ENCODE measurements around the gene MAN2A2.
"Not testable (repeated sequence)": the region's sequence is repeated elsewhere in the genome, so short reads cannot be mapped to it uniquely, and the experiment has no call there.

MAN2A2 gene

GRCh38 chr15:90921887-90922286, 18.8 kb downstream of the MAN2A2 start:
- DNase-seq (ENCODE audit: low read depth) = no peak

- DNase-seq (ENCODE audit: low read depth) = not testable (repeated sequence)
Observed at GRCh38 chr15:90922712-90923322, 19.7 kb downstream of the MAN2A2 start.

GRCh38 chr15:90924375-90924774, 21.3 kb downstream of the MAN2A2 start:
- DNase-seq (ENCODE audit: low read depth) = no peak

DNA sequence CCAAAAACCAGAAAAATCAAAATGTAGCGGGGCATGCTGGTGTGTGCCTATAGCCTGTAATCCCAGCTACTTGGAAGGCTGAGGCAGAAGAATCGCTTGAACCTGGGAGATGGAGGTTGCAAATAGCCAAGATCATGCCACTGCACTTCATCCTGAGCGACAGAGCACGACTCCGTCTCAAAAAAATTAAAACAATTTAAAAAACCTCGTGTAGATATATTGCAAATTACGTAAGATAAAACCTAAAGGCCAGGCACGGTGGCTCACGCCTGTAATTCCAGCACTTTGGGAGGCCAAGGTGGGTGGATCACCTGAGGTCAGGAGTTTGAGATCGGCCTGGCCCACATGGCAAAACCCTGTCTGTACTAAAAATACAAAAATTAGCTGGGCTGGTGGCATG, 23.7 kb downstream of the MAN2A2 start:
- DNase-seq (ENCODE audit: low read depth) = not testable (repeated sequence)

GRCh38 chr15:90928106-90928505, 25.0 kb downstream of the MAN2A2 start:
- DNase-seq (ENCODE audit: low read depth) = not testable (repeated sequence)

GRCh38 chr15:90929246-90930019, 26.3 kb downstream of the MAN2A2 start:
- DNase-seq (ENCODE audit: low read depth) = no peak

- DNase-seq (ENCODE audit: low read depth) = no peak
Observed at GRCh38 chr15:90930861-90931574, 27.9 kb downstream of the MAN2A2 start.

DNA sequence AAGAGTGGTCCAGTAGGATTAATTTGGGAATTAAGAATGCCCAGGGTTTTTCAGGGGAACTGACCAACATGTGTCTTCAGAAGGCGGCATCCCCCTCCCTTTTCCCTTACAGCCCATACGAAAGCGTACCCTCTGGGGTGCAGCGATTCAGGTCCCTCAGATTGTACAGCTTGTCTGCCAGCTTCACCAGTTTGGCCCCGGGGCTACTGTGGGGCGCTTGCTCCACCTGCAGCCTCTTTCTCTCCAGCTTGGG, 28.4 kb downstream of the MAN2A2 start:
- no peak for DNase-seq (ENCODE audit: low read depth)

- DNase-seq (ENCODE audit: low read depth) = peak; percentile 75
Observed at GRCh38 chr15:90931828-90932659, 28.9 kb downstream of the MAN2A2 start, which contains the start of gene HDDC3. Gene HDDC3 (minus strand): TSS chr15:90932549. CDS start chr15:90932540, 9 bp downstream.

DNA sequence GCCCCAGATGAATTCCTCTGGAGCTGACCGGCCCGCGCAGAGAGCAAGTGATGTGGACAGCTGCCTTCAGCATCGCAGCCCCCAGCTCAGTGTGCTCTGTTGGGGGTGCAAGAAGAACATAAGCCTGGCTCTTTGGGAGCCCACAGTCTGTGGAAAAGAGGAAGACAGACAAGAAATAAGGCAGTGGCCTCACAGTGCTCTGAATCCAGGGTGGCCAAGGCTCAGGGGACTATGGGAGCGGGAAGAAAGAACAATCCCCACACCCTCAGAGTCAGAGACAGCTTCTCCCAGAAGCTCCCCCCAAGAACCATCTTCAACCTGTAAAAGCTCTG, 29.5 kb downstream of the MAN2A2 start:
- no peak for DNase-seq (ENCODE audit: low read depth)

- DNase-seq (ENCODE audit: low read depth) = no peak
Observed at GRCh38 chr15:90933301-90933700, 30.2 kb downstream of the MAN2A2 start.

DNA sequence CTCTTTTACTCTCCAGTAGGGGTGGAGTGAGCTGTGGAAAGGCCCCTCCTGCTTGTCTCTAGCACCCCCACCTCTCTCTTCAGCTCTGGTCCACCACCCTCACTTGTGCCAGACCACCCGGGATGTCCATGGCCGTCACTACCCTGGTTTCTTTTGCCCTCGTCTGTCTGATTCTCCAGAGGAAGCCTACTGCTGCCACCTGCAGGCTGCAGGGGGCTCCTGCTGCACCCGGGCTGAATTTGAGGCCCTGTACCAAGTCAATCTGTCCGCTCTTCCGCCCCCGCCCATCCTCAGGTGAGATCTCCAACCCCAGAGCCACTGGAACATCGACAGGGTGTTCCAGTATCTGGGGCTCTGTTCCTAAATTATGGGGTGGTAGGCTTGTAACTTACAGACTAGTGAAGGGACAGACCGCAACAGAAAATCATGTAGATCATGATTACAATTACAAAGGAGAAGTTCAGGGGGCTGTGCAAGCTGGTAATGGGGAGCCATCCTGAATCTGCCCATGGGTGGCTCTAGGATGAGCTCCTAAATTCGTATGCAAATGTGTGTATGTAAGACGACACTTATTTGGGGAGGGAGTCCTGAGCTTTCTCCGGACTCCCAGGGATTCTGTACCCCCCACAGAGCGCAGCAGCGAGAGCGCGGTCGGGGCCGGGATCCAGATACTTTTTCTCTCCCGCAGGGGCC, 31.3 kb downstream of the MAN2A2 start:
- peak; percentile 83 for DNase-seq (ENCODE audit: low read depth)

DNA sequence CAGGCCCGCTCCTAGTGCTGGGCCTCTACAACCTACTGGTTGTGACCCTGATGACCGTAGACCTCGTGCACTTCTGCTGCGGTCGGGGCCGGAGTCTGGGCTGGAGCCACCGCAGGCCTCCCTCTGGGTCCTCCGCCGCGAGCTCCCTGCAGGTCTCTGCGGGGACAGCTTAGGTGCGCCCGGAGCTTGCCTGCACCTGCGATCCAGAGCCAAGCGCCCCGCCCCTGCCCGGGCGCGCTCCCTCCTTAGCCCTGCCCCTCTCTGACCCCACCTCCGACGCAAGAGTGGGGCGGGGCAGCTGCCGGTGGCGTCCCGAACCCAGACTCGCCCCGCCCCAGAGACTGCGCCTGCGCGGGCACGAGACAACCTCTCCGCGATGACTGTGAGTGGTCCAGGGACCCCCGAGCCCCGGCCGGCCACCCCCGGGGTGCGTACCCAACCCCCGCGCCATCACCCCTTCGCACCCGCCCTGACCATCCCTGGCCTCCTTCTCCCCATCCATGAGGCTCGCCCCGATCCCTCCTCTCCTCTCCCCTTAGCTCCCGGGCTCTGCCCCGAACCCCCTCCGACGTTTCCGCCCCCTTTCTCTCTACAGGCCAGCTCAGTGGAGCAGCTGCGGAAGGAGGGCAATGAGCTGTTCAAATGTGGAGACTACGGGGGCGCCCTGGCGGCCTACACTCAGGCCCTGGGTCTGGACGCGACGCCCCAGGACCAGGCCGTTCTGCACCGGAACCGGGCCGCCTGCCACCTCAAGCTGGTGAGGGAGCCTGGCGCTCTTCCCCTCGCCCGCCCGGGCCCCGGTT, 32.0 kb downstream of the MAN2A2 start, which contains the start of gene UNC45A:
UNC45A (plus strand) TSS at position 337 of the 803 bp plus-strand sequence; CDS start at position 377, 40 bp downstream.
- DNase-seq (ENCODE audit: low read depth) = peak; percentile 79

GRCh38 chr15:90936823-90937222, 33.7 kb downstream of the MAN2A2 start:
- no peak for DNase-seq (ENCODE audit: low read depth)

- no peak for DNase-seq (ENCODE audit: low read depth)
Observed at GRCh38 chr15:90938261-90938660, 35.2 kb downstream of the MAN2A2 start.

GRCh38 chr15:90939756-90940155, 36.7 kb downstream of the MAN2A2 start:
- no peak for DNase-seq (ENCODE audit: low read depth)

DNA sequence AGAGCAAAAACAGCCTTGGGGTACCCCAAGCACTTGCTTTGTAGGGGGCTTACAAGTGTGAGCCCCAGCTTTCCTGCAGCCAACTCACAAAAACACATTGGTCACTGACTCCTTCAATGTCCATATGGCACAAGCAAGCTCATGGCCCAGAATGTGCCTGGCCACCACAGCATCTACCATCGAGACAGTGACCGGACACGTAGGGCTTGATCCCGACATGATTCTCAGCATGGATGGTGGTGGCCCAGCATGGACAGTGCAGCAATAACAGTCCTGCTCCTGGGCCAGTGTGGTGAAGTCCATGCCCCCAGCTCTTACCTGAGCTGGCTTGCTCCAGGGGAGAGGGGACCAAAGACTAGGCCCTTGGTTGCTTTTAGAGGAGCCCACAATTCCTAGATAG, 37.9 kb downstream of the MAN2A2 start:
- DNase-seq (ENCODE audit: low read depth) = no peak

GRCh38 chr15:90942354-90943120, 39.4 kb downstream of the MAN2A2 start:
- DNase-seq (ENCODE audit: low read depth) = no peak

DNA sequence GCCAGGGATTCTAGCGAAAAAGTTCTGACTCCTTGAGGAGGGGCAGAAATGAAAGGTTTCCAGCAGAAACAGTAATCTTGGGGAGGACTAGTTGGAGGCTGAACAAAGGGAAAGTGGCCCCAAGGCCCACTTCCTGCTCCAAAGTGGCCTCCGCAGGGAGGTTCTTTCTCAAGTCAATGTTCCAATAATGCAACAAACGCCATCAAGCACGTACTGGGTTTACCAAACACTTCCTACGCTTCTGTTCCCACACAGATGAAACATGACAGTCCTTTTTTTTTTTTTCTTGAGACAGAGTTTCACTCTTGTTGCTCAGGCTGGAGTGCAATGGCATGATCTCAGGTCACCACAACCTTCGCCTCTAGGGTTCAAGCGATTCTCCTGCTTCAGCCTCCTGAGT, 42.0 kb downstream of the MAN2A2 start:
- no peak for DNase-seq (ENCODE audit: low read depth)

- no peak for DNase-seq (ENCODE audit: low read depth)
Observed at GRCh38 chr15:90946538-90946937, 43.4 kb downstream of the MAN2A2 start.

All from iris pigment epithelial cell (primary cell).